VCaP (cell line): ENCODE results near the gene TMEM11.
"Not testable (repeated sequence)": the region's sequence is repeated elsewhere in the genome, so short reads cannot be mapped to it uniquely, and the experiment has no call there.

ENCODE experiments used
- H3K27ac ChIP-seq: fragments of 450-650 bp; 2 replicates; pipeline ENCODE4 v1.5.1; 2017
- TF ChIP-seq, protein P1 (sequence below): fragments of 450-650 bp; conservative IDR thresholded peaks from 2 replicates; pipeline ENCODE4 v1.5.1; 2017; ENCODE audit warnings: mild to moderate bottlenecking, moderate library complexity

Gene TMEM11

DNA sequence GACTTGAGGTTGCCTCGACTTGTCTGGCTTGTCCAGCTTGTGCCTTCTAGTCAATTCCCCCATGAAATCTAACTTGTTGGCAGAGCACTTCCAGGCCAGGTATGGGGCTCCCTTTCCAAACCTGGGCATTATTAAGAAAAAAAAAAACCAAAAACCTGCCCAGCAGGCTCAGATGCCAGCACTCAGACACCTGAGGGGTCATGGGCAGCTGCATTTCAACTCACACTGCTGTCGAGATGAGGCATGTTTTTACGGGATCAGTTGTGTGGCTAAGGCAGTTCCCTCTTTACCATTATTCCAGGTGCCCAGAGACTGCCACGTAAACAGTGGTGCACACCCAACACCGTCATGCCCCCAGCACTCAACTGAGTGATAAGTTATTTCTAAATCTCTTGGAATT is 17.8 kb downstream of the TMEM11 start:
- TF ChIP-seq, protein P1, sequence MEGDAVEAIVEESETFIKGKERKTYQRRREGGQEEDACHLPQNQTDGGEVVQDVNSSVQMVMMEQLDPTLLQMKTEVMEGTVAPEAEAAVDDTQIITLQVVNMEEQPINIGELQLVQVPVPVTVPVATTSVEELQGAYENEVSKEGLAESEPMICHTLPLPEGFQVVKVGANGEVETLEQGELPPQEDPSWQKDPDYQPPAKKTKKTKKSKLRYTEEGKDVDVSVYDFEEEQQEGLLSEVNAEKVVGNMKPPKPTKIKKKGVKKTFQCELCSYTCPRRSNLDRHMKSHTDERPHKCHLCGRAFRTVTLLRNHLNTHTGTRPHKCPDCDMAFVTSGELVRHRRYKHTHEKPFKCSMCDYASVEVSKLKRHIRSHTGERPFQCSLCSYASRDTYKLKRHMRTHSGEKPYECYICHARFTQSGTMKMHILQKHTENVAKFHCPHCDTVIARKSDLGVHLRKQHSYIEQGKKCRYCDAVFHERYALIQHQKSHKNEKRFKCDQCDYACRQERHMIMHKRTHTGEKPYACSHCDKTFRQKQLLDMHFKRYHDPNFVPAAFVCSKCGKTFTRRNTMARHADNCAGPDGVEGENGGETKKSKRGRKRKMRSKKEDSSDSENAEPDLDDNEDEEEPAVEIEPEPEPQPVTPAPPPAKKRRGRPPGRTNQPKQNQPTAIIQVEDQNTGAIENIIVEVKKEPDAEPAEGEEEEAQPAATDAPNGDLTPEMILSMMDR, result no peak
- no peak overlapping the region for H3K27ac ChIP-seq

DNA sequence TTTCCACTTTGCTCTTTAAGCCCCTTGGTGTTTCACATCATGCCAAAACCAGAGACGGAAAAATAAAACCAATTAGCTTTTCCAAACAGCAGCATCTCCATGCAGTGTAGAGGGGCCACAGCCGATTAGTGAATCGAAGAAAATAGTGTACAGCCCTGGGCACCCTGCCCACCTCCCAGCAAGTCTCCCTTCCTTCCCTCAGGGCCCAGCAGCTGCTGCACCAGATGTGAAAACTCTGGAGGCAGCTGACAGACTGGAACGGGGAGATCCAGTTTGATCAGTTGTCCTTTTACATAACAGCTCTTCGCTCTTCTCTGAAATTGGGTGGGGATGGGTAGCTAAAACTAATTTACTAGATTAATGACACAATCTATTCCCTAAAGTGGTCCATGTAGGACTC is 19.3 kb downstream of the TMEM11 start:
- no peak overlapping the region for H3K27ac ChIP-seq
- TF ChIP-seq, protein P1, result no peak

- H3K27ac ChIP-seq, result no peak overlapping the region
Observed at GRCh38 chr17:21194226-21194625, 19.7 kb downstream of the TMEM11 start.

GRCh38 chr17:21193031-21193430 is 20.9 kb downstream of the TMEM11 start:
- no peak overlapping the region for H3K27ac ChIP-seq
- TF ChIP-seq, protein P1, result no peak

More at GRCh38 chr17:21194226-21194625, 19.7 kb downstream of the TMEM11 start:
- TF ChIP-seq, protein P1, result no peak

DNA sequence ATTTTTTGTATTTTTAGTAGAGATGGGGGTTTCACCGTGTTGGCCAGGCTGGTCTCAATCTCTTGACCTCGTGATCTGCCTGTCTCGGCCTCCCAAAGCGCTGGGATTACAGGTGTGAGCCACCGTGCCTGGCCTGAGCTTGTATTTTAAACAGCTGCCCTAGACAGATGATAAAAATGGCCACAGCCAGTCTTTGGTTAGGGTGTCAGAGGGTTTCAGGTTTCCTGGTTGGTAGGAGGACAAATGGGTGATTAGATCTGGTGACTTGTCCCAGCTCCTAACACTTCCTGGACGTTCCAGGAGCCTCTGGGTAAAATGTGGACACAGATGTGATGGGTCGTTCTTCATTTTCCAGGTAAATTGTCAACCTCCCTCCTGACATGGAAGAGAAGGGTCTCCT is 21.5 kb downstream of the TMEM11 start:
- not testable (repeated sequence) for H3K27ac ChIP-seq

- TF ChIP-seq, protein P1, result no peak
- H3K27ac ChIP-seq, result no peak overlapping the region
Observed at GRCh38 chr17:21191698-21192097, 22.3 kb downstream of the TMEM11 start.

DNA sequence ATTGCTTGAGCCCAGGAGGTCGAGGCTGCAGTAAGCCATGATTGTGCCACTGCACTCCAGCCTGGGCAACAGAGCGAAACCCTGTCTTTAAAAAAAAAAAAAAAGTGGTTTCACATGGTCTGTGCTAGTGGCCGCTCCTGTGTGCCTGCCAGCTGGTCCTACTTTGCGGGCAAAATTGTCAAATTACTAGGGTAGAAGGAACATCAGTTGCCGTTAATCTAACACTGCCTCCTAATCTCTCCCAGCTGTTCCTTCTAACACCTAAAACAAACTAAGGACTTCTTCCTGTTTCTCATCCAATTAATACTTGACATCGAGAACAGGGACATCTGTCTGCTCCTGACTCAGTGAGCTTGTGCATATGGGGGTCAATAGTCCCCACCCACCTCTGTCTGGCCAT is 23.9 kb downstream of the TMEM11 start:
- H3K27ac ChIP-seq, result no peak overlapping the region
- TF ChIP-seq, protein P1, result no peak

- H3K27ac ChIP-seq, result no peak overlapping the region
- TF ChIP-seq, protein P1, result no peak
Observed at GRCh38 chr17:21189361-21189760, 24.6 kb downstream of the TMEM11 start.
